HEK293T (cell line): ENCODE data around the gene BLOC1S1.

Experiments used
- FOXA1 ChIP-seq: fragments of 450-650 bp; IDR thresholded peaks from 2 replicates; pipeline ENCODE4 v1.6.1; 2016; ENCODE audit warnings: mild to moderate bottlenecking
- FOXM1 ChIP-seq: fragments of 450-650 bp; IDR thresholded peaks from 2 replicates; pipeline ENCODE4 v1.6.1; 2017; ENCODE audit warnings: mild to moderate bottlenecking, borderline replicate concordance
- SUZ12 ChIP-seq: fragments of 450-650 bp; IDR thresholded peaks from 2 replicates; pipeline ENCODE4 v1.6.1; 2016; ENCODE audit warnings: mild to moderate bottlenecking

GRCh38 chr12:55734595-55734994 lies 18.7 kb downstream of the BLOC1S1 start:
- no peak for TF ChIP-seq SUZ12
- no peak for TF ChIP-seq FOXM1
- no peak for TF ChIP-seq FOXA1
